ENCODE measurements around the gene PCSK1N.

- TF ChIP-seq, protein P1, sequence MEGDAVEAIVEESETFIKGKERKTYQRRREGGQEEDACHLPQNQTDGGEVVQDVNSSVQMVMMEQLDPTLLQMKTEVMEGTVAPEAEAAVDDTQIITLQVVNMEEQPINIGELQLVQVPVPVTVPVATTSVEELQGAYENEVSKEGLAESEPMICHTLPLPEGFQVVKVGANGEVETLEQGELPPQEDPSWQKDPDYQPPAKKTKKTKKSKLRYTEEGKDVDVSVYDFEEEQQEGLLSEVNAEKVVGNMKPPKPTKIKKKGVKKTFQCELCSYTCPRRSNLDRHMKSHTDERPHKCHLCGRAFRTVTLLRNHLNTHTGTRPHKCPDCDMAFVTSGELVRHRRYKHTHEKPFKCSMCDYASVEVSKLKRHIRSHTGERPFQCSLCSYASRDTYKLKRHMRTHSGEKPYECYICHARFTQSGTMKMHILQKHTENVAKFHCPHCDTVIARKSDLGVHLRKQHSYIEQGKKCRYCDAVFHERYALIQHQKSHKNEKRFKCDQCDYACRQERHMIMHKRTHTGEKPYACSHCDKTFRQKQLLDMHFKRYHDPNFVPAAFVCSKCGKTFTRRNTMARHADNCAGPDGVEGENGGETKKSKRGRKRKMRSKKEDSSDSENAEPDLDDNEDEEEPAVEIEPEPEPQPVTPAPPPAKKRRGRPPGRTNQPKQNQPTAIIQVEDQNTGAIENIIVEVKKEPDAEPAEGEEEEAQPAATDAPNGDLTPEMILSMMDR (IDR thresholded peaks at IDR 0.05; ENCODE audit: poor library complexity), result no peak
- no peak for TF ChIP-seq EZH2phosphoT487 (IDR thresholded peaks at IDR 0.05; ENCODE audit: low read depth, severe bottlenecking, unreplicated experiment)
Observed at GRCh38 chrX:48824066-48824465, 11.3 kb downstream of the PCSK1N start.

Data from hepatocyte (in vitro differentiated cells).